Central memory CD4-positive, alpha-beta T cell (primary cell): Measurements from ENCODE around the gene TAX1BP1.
"Not testable (repeated sequence)": the region's sequence is repeated elsewhere in the genome, so short reads cannot be mapped to it uniquely, and the experiment has no call there.

Source experiments
- DNase-seq: peaks from one replicate; pipeline ENCODE4 v3.0.0; 2022

Gene TAX1BP1

DNA sequence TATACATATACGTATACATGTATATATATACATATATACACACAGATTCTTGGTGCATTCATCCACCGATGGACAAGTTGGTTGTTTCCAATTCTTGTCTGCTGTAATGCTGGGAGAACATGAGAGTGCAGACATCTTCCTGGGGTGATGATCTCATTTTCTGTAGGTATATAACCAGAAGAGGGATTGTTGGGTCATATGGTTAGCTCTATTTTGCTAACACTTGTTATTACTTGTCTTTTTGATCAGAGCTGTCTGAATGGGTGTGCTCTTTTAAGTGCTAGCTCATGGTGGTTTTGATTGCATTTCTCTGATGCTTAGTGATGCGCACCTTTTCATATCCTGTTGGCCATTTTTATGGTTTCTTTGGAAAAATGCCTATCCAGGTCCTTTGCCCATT is 106.4 kb downstream of the TAX1BP1 start:
- DNase-seq: no peak

DNA sequence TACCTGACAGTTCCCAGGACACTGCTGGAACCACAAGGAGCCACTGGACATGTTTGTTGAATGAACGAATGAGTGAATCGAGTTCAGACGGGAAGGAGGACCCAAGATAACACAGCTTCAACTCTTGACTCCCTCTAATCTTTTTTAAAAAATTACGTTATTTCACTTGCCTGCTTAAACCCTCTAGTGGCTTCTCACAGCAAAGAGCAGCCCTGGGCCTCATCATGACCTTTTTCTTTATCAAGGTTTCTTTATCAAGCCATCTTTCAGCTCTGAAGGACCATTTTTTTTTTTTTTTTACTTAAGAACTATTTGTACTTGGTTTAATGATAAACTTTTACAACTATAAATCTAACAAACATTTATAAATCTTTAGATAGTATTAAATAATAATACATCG is 110.6 kb downstream of the TAX1BP1 start:
- DNase-seq: no peak

DNA sequence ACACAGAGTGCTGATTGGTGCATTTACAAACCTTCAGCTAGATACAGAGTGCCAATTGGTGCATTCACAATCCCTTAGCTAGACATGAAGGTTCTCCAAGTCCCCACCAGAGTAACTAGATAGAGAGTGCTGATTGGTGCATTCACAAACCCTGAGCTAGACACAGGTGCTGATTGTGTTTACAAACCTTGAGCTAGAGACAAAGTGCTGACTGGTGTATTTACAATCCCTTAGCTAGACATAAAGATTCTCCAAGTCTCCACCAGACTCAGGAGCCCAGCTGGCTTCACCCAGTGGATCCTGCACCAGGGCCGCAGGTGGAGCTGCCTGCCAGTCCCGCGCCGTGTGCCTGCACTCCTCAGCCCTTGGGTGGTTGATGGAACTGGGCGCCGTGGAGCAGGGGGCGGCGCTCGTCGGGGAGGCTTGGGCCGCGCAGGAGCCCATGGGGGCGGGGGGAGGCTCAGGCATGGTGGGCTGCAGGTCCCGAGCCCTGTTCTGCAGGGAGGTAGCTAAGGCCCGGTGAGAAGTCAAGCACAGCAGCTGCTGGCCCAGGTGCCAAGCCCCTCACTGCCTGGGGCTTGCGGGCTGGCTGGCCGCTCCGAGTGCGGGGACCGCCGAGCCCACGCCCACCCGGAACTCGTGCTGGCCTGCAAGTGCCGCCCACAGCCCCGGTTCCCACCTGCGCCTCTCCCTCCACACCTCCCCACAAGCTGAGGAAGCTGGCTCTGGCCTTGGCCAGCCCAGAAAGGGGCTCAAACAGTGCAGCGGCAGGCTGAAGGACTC is 116.9 kb downstream of the TAX1BP1 start:
- not testable (repeated sequence) for DNase-seq

DNA sequence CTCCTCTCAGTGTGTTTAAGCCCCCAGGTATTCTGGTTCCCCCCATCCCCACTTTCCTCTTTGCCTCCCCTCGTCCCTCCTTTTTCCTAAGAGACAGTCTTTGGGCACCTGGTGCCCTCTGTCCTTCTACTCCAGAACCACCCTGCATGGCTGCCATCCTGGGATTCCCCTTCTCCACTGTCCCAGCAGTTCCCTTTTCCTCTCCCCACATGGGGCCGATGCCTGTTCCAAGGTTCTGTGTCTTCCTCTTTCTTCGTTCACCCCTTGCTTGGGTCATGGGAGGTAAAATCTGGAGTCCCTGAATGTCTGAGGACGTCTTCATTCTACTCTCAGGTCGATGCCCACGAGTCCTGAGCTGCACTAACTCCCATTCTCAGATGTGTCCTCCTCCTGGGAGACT is 120.8 kb downstream of the TAX1BP1 start:
- no peak for DNase-seq

DNA sequence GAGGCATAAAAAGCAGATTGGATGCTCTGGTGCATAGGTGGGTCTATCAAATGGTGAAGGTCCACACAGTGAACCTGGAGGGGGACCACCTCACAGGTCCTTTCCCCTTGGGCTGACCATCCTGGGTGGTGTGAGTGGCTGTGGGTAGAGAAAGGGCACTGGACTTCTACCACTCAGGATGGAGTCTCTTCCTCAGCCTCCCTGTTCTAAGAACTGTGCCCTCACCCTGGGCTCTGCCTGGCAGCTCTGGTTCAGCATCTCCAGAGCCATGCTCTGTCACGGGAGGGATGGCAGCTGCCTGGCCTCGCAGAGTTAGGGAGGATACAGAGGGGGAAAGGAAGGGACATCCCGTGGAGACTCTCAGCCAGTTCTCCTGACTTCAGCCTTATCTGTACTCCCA is 121.8 kb downstream of the TAX1BP1 start:
- no peak for DNase-seq

- no peak for DNase-seq
These were observed 123.9 kb downstream of the TAX1BP1 start for GRCh38 chr7:27863880-27864279.

GRCh38 chr7:27866256-27866655 is 126.3 kb downstream of the TAX1BP1 start:
- no peak for DNase-seq

GRCh38 chr7:27866828-27867672 is 127.1 kb downstream of the TAX1BP1 start:
- DNase-seq: no peak

- DNase-seq: no peak
These were observed 128.2 kb downstream of the TAX1BP1 start for GRCh38 chr7:27868131-27868550.

- no peak for DNase-seq
These were observed 129.1 kb downstream of the TAX1BP1 start for GRCh38 chr7:27869056-27869455.

DNA sequence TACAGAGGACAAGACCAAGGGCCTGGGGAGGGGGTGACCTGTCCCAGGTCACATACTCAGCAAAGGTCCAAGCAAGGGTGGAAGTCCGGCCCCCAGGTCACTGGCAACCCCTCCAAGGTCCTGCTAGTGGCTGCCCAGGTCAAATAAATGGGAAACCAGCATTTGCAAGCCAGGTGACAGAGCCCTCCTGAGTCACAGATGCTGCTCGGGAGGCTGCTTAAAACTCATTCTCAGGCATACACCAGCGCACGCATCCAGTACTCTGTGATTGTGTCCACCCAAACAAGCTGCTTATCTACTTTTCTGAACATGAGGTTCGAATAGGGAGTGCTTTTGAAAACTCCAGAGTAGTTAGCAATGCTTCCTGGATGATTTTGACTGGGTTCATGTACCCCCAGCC is 130.6 kb downstream of the TAX1BP1 start:
- no peak for DNase-seq

DNA sequence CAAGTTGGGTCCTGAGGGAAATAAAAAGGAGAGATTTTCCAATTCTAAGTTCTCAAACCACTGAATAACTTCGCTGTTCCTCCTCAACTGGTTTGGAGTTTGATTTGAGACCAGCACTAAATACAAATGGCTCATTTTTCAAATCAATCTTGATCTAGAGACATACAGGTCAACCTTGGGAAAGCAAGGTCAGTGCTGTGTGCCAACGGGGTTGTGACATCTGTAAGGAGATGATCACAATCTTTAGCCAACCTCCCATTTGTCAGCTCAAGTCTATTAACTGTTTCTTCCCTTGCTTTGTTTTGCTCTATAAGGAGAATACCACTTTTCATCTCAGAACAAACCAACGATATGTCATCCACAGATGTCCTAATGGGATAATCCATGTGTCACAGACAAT is 131.1 kb downstream of the TAX1BP1 start:
- DNase-seq: no peak

- DNase-seq: no peak
These were observed 131.9 kb downstream of the TAX1BP1 start for GRCh38 chr7:27871866-27872265.

DNA sequence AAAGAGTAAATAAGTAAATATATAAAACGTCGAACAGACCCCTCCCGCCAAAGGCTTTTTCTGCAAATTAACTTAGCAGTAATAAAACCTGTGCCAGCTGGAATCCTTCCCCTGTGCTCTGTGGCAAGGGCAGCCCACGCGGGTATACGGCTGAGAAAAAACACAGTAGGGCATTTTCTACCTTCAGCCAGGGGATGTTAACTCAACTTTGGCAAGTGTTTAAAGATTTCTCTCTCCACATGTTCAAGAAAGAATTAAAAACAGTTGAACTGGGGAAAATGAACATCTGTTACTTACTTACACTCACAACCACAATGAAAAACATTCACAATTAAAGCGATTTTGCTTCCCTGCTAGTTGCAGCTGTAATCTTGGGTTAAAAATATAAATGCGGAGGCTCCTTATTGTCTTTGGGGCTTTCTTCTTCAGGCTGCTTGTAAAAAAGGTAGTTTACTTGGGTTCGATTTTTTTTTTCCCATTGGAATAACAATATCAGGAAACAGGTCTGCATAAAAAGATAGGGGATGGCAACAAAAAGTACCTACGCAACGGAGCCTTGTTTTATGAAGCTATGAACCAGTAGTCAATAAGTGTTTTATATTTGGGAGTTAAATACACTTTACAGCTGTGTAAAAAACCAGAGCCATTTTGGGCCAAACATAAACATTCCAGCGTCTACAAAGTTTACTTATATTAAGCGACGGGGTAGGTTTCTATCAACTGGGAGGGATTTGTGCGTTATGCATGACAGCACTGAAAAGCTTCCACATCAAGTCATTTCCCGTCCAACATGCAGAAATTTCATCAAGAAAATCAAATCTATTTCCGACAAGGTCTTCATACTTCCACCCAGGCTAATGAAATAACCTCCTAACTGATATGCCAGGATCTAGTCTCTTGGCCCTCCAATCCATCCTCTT is 132.7 kb downstream of the TAX1BP1 start:
- DNase-seq: no peak

DNA sequence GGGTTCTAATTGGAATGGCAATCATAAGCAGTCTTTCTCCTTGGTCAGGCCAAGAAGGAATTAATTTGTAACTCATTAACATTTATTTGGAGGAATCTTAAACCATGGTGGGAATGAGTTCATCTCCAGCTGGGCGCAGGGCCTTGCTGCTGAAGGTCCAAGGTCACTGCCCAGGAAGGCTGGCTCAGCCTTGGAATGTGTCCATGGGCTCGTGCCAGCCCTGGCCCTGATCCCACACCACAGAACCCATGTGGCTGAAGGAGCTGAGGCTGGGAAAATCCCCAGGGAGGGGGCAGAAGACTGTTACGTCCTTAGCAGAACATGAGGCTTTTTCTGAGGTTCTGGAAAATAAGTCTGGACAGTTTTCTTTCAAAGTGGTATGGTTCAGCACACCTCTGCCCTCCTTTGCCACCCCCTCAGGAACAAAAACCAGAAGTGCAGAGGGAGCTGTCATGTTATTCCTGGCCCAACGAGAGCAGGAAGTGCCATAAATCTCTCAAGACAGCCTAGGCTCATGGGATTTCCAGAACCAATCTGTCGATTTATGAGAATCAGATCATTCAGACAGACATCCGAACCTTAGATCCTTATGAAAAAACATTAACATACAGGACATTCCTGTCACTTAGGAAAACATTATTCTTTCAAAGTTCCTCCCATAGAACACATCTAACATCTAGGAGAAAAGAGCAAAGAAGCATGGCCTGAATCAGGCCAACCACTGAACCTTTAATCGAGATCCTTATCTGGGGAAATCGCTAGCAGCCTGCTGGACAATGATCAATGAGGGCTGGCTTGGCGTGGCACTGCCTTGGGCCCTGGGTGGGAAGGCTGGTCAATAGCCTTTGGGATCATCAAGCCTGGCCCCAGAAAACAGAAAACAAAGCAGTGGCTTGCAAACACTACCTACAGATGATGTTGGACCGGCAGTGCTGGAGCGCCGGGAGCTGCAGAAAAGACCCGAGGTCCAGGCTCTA is 134.3 kb downstream of the TAX1BP1 start:
- DNase-seq: no peak

- no peak for DNase-seq
These were observed 135.1 kb downstream of the TAX1BP1 start for GRCh38 chr7:27875061-27875460.

DNA sequence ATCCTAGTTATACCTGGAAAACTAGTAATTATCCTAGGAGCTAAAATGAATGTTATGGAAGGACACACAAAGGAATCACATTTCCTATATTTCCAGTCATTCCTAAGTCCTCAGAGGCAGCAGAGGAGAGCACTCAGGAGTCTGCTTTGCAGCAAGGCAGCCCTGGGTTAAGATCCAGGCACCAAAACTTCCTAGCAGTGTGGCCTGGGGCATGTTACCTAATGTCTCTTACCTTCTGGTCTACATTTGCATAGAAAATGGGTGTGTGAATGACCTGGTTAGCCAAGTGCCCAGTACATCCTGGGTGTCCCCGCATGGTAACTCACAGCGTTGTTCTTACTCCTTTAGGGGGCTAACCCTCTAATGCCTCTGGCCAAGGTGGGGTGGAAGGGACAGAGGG is 135.9 kb downstream of the TAX1BP1 start:
- DNase-seq: no peak

GRCh38 chr7:27876756-27877155 is 136.8 kb downstream of the TAX1BP1 start:
- DNase-seq: no peak
